Measurements from ENCODE around the gene FXYD6.

DNA sequence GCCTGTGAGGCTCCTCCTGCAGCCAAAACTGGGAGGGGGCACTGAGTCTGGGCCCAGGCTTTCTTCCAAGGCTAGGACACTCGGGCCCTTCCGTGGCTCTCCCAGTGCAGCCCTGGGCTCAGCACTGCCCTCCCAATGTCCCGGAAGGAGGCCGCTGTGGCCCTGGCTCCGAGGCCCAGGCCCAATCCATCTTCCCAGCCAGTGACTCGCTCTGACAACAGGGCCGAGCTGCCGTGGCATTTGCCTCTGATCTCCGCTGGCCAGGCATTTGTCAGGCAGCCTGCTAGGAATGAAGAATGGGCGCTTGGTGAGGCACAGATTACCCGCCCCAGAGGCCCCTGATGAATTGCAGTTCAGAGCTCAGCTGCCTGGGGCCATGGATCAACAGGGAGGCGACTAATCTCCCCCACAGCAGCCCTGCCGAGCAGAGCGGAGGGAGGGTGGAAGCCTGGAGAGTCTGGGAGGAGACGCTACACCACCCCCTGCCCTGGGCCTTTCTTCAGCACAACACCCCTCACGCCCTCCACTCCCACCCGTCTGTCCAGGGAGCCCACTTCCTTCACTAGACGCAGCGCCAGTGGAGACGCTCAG lies 60.2 kb downstream of the FXYD6 start:
- TF ChIP-seq YY1 (IDR thresholded peaks at IDR 0.05; ENCODE audit: low read depth) (no peak), EGR1 (IDR thresholded peaks at IDR 0.05) (no peak), FOXM1 (IDR thresholded peaks at IDR 0.05; ENCODE audit: borderline replicate concordance, low read depth) (no peak), CEBPB (IDR thresholded peaks at IDR 0.05) (no peak)
- TF ChIP-seq, protein P1, sequence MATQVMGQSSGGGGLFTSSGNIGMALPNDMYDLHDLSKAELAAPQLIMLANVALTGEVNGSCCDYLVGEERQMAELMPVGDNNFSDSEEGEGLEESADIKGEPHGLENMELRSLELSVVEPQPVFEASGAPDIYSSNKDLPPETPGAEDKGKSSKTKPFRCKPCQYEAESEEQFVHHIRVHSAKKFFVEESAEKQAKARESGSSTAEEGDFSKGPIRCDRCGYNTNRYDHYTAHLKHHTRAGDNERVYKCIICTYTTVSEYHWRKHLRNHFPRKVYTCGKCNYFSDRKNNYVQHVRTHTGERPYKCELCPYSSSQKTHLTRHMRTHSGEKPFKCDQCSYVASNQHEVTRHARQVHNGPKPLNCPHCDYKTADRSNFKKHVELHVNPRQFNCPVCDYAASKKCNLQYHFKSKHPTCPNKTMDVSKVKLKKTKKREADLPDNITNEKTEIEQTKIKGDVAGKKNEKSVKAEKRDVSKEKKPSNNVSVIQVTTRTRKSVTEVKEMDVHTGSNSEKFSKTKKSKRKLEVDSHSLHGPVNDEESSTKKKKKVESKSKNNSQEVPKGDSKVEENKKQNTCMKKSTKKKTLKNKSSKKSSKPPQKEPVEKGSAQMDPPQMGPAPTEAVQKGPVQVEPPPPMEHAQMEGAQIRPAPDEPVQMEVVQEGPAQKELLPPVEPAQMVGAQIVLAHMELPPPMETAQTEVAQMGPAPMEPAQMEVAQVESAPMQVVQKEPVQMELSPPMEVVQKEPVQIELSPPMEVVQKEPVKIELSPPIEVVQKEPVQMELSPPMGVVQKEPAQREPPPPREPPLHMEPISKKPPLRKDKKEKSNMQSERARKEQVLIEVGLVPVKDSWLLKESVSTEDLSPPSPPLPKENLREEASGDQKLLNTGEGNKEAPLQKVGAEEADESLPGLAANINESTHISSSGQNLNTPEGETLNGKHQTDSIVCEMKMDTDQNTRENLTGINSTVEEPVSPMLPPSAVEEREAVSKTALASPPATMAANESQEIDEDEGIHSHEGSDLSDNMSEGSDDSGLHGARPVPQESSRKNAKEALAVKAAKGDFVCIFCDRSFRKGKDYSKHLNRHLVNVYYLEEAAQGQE (IDR thresholded peaks at IDR 0.05; ENCODE audit: low read depth), result no peak

All from Ishikawa (cell line).